NT2/D1 (cell line): ENCODE data around the gene ACSM3.

Experiments used
- SUZ12 ChIP-seq: IDR thresholded peaks from 2 replicates; pipeline ENCODE4 v1.6.1; 2011; ENCODE audit not compliant: insufficient read length, insufficient read depth; ENCODE audit errors: extremely low read depth
- YY1 ChIP-seq: IDR thresholded peaks from 2 replicates; pipeline ENCODE4 v1.6.1; 2011; ENCODE audit not compliant: insufficient read length, insufficient read depth
- ZNF274 ChIP-seq: IDR thresholded peaks from 2 replicates; pipeline ENCODE4 v1.6.1; 2011; ENCODE audit warnings: mild to moderate bottlenecking, low read depth, low read length

GRCh38 chr16:20789130-20789529 is 25.3 kb downstream of the ACSM3 start:
- TF ChIP-seq SUZ12 = no peak
- no peak for TF ChIP-seq YY1
- TF ChIP-seq ZNF274 = no peak
